KBM-7 (cell line): ENCODE data around the gene FAM114A1.
"Not testable (repeated sequence)": the region's sequence is repeated elsewhere in the genome, so short reads cannot be mapped to it uniquely, and the experiment has no call there.

Experiments used
- DNase-seq: peaks from one replicate; pipeline ENCODE4 v3.0.0-alpha.2; 2015
- in situ Hi-C: fragments of 300-500 bp; cut with MboI; formaldehyde crosslinking; loops from 2 replicates; pipeline ENCODE4 v1.14.3; 2020; ENCODE audit warnings: low sequenced_read_pairs, low pct_unique_long_range_greater_than_20kb, mixed read lengths

FAM114A1 gene

DNA sequence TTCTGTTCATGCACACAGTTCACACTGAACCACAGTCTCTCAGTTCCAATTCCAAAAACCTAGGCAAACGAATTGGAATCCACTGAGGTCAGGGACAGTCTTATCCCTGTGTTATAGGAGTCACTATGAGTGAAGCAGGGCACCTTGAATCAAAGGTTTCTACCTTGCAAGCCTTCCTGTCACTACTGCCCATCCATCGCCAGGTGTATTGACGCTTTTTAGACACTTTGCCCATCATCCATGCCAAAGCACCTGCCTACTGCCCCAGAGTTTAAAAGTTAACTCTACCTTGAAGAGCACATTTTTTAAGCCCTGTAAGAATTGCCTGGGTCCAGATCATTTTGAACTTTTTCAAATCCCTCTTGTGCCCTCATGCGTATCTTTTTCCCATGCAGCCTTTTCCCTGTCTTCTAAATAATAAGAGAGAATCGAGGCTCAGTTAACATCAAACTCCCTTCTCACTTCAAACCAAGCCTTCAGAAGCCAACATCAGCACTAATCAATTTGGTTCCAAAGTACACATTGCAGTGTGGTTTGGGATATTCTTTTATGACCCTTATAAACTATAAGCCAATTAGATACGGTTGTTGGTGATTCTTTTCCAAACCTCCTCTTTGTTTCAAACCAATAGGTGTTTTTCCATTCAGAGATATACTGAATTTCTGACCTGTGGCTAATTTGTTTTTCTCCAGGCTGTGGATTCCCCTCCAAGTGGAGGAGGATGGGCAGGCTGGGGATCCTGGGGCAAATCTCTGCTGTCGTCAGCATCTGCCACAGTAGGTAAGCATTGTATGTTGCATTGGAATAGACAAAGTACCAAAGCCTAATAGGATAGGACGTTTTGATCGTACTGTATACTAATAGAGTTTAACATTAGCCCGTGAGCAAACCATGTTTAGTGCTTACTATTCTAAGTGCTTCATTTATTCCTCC, 23.7 kb downstream of the FAM114A1 start:
- in situ Hi-C loops = no loop called here
- DNase-seq = no peak

DNA sequence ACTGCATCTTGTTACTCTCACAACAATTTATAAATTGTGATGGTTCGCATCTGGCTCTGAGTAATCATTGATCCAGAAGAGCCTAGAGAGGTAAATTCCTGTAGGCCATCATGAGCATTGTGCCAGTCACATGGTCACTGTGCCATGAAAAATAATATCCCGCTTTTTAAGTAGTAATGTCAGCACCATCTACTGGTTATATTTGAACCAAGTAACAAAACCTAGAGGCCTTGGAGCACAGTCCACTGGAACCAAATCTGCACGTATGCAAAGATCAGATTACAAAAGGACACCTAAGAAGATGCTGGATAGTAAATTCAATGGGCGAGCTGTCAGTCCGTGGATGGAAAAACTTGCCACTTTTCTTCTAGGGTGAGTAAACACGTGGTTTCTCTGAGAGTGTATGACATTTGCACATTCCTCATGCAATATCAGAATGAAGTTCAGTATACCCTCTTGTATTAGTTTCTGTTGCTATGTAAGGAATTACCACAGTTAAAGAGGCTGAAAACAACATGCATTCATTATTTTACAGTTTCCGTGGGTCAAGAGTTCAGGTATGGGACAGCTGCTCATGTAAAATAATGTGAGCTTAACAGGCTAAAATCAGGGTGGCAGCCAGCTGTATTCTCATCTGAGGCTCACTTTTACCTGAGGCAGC, 26.8 kb downstream of the FAM114A1 start:
- DNase-seq = peak; percentile 16
- in situ Hi-C loops = no loop called here

DNA sequence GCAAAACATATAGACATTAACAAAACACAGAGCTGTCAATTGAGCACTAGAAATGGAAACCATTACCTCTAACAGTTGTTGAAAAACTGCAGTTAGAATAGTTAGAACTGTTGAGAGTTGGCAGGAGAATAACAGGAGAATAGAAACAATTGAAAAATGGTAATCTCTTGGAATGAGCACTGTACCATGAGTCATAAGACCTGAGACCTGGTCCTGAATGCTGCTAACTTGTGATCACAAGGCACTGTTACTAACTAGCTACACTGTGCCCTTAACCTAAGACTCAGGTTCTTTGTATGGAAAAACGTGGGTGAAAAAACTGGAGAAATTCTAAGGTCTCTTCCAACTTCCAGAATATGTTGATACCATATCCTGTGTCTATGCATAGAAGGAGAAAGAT, 29.3 kb downstream of the FAM114A1 start:
- in situ Hi-C loops = no loop called here
- DNase-seq = no peak

GRCh38 chr4:38898245-38898644, 30.6 kb downstream of the FAM114A1 start:
- in situ Hi-C loops = no loop called here
- no peak for DNase-seq

GRCh38 chr4:38902221-38902620, 34.6 kb downstream of the FAM114A1 start:
- no peak for DNase-seq
- in situ Hi-C loops = loop anchor here (25.0 kb wide), 1 partner anchor 235 kb away; no protein-coding TSS in a partner anchor

GRCh38 chr4:38902695-38903094, 35.1 kb downstream of the FAM114A1 start:
- in situ Hi-C loops = loop anchor here (25.0 kb wide), 1 partner anchor 235 kb away; no protein-coding TSS in a partner anchor

DNA sequence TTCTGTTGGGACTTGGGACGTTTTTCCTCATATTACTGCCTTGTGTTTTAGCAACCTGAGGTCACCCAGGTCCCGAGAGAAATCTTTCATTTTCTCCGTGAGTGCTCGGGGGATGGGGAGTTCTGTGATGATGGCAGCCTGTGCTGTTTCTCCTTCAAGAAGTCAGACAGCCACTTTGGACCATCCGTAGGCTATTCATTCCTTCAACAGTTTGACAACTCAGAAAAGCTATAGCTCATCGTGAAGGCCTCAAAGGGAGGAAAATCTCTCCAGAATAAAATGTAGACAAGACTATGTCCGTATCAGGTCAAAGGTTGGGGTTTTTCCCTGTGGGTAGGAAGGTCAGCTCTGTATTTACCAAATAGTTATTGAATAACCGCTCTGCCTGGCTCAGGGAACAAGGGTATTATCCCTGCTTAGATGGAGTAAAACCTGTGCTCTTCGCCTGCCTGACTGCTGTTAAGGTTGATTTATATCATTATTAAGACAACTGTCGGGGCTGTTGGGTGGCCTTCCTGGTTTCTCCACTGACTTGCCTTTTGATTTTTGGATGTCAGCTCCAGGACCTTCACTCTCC, 36.6 kb downstream of the FAM114A1 start:
- DNase-seq = no peak
- in situ Hi-C loops = loop anchor here (25.0 kb wide), 1 partner anchor 233 kb away; no protein-coding TSS in a partner anchor

More at GRCh38 chr4:38902695-38903094, 35.1 kb downstream of the FAM114A1 start:
- DNase-seq = peak; percentile 55

DNA sequence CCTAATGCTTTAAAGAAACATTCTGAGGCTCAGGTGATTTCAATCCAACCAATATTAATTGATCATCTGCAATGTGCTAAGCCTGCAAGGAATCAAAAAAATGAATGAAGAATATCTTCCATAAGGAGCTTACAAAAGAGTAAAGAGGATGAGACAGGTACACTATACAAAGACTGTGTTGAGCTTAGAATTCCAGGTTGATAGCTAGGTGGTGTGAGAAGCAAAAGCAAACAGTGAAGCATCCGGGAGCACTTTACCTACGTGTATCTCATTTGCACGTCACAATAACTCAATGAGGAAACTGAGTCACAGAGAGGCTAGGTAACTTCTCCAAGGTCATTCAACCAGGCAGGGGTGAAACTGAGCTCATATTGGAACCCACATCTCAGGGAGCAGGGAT, 37.1 kb downstream of the FAM114A1 start:
- DNase-seq = no peak
- in situ Hi-C loops = loop anchor here (25.0 kb wide), 1 partner anchor 233 kb away; no protein-coding TSS in a partner anchor

DNA sequence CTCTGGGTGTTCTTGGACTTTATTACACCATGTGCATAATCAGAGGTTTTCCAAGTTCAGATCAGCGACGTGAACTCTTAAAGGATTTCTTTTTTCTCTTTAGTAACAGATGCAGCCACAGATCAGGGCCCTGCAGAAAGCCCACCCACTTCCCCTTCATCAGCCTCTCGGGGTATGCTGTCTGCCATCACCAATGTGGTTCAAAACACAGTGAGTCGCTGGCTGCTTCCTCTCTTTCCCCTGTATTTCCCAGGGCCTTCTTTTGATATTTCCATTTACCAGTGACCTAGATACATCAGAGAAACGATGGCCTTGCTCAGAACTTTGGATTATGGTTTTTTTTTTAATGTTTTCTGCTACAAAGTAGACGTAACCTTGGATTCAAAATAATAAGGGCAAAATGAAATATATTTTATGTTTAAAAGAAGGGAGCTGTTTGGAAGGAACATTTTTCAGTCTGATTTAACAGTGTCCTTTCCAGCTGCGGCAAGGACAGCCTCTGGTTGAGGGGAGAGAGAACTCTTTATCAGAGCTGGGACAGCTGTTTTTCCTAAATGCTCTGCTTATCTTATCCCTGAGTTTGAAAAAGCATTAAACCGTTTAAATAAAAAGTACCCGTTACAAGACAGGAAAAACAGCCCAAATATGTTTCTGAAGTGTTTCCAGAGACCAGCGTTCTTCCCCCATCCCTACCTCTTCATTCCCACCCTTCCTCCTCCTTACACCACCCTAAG, 38.2 kb downstream of the FAM114A1 start:
- in situ Hi-C loops = loop anchor here (25.0 kb wide), 1 partner anchor 231 kb away; no protein-coding TSS in a partner anchor
- peak; percentile 43 for DNase-seq

DNA sequence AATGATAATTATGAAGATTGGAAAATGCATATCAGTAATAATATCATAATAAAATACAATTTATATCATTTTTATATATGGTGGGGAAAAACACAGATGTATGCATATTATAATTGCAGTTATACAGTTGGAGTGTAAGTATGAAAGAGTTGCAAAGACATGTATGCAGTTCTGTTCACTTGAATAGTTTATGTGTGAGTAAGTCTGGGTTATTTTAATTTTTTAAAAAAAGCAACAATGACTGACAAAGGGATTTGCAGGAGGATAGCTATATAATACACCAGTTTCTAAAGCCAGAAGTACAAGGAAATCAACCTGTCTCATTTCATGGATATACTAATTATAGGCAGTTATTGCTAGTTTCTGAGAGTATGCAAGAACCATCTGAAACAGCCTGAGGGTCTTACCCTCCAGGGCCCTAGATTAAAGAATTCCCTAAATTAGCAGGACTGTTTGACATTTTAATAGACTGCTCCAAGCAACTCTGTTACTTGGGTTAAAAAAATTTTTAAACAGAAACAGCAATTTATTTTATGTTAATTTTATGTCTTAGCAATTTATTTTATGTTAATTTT, 40.2 kb downstream of the FAM114A1 start:
- in situ Hi-C loops = loop anchor here (25.0 kb wide), 1 partner anchor 230 kb away; no protein-coding TSS in a partner anchor
- DNase-seq = no peak

DNA sequence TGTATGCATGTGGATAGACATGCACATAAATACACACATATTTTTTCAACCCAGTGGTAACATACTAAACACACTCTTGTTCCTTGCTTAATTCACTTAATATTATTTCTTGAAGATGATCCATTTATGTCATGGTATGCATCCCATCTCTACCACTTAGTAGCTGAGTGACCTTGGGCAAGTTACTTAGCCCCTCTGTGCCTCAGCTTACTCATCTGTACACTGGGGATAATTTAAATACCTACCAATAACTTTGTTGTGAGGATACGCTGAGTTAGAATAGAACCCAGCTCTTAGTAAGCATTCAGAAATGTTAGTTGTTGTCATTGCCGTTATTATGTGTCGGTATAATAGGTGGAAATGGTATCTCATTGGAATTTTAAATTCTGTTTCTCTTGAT, 41.4 kb downstream of the FAM114A1 start:
- DNase-seq = no peak
- in situ Hi-C loops = loop anchor here (25.0 kb wide), 1 partner anchor 228 kb away; no protein-coding TSS in a partner anchor

GRCh38 chr4:38911257-38911656, 43.7 kb downstream of the FAM114A1 start:
- in situ Hi-C loops = loop anchor here (25.0 kb wide), 1 partner anchor 226 kb away; no protein-coding TSS in a partner anchor
- no peak for DNase-seq

DNA sequence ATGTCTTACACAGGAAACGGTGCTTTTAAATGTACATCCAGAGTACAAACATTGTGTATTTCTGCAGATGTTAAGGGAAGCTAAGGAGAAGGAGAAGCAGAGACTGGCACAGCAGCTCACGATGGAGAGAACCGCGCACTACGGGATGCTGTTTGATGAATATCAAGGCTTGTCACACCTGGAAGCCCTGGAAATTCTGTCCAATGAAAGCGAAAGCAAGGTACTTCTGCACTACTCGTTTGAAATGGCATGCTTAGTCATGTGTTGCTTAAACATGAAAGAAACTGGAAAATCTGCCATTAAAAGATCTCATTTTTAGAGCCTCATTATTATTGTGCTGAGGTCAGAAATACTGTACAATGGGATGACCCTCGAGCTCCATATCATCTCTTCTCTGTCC, 47.2 kb downstream of the FAM114A1 start:
- in situ Hi-C loops = loop anchor here (25.0 kb wide), 1 partner anchor 222 kb away; no protein-coding TSS in a partner anchor
- DNase-seq = no peak

DNA sequence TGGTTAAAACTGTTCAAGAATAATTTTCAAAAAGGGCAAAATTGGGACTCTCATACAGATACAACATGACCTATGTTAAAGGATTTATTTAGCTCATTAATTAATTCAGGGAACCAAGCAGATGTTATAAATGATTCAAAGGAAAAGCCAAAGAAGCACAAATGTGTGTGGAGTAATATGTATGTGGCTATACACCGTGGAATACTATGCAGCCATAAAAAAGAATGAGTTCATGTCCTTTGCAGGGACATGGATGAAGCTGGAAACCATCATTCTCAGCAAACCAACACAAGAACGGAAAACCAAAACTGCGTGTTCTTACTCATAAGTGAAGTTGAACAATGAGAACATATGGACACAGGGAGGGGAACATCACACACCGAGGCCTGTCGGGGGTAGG, 48.7 kb downstream of the FAM114A1 start:
- not testable (repeated sequence) for DNase-seq
- in situ Hi-C loops = loop anchor here (25.0 kb wide), 1 partner anchor 221 kb away; no protein-coding TSS in a partner anchor

- no peak for DNase-seq
- in situ Hi-C loops = loop anchor here (25.0 kb wide), 1 partner anchor 220 kb away; no protein-coding TSS in a partner anchor
Observed at GRCh38 chr4:38917481-38918025, 49.9 kb downstream of the FAM114A1 start.

GRCh38 chr4:38919494-38919893, 51.9 kb downstream of the FAM114A1 start:
- in situ Hi-C loops = loop anchor here (25.0 kb wide), 1 partner anchor 218 kb away; no protein-coding TSS in a partner anchor
- no peak for DNase-seq

DNA sequence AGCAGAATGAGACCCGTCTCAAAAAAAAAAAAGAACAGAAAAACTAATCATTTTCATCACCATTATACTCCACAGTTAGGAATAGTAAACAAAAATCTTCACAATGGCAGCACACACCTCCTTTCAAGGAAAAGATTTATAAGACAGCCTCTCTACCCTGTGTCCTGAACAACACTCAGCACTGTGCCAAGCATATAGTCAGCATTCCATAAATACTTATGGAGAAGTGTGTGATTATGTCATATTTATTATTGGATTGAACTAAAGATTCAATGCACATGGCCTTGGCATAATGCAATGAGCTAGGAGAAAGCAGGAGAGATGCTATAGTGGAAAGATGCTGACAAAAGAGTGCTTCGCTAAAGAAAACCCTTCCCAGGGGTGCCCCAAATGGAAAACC, 52.6 kb downstream of the FAM114A1 start:
- in situ Hi-C loops = loop anchor here (25.0 kb wide), 1 partner anchor 217 kb away; no protein-coding TSS in a partner anchor
- no peak for DNase-seq

- in situ Hi-C loops = loop anchor here (25.0 kb wide), 1 partner anchor 217 kb away; no protein-coding TSS in a partner anchor
- peak; percentile 52 for DNase-seq
Observed at GRCh38 chr4:38920677-38921076, 53.1 kb downstream of the FAM114A1 start.
